HEK293 (cell line): ENCODE results near the gene ZNF714.

Experiments used
- CTCF ChIA-PET: fragments of 350-600 bp; formaldehyde crosslinking; extraction: SDS; loops from one replicate; lab custom pipeline; 2021; ENCODE audit warnings: antibody characterized with exemption; lab: Yijun Ruan, JAX
- POLR2A ChIA-PET: fragments of 300-600 bp; formaldehyde crosslinking; extraction: SDS; loops from one replicate; lab custom pipeline; 2020; ENCODE audit warnings: antibody characterized with exemption, inconsistent platforms; lab: Yijun Ruan, JAX
- H3K27ac ChIP-seq: fragments of 200-500 bp; sonication (Bioruptor generic); 2 replicates; pipeline ENCODE4 v1.5.1; 2014; ENCODE audit warnings: low read depth, low read length, control low read depth, inconsistent platforms; ENCODE audit errors: extremely low read depth
- H3K36me3 ChIP-seq, 2 experiments: fragments of 200-500 bp in 1 of 2; sonication (Bioruptor generic) in 1 of 2; 1 replicate in 1 of 2; 2 replicates in 1 of 2; pipeline ENCODE4 v1.5.1; 2014 to 2017; ENCODE audit warnings: inconsistent platforms in 2 of 2, low read length in 2 of 2; ENCODE audit not compliant: control insufficient read depth in 2 of 2, insufficient read depth in 1 of 2
- H3K4me1 ChIP-seq: fragments of 200-500 bp; sonication (Bioruptor generic); 2 replicates; pipeline ENCODE4 v1.5.1; 2014; ENCODE audit warnings: mild to moderate bottlenecking, low read length, inconsistent platforms; ENCODE audit not compliant: control insufficient read depth, insufficient read depth
- H3K4me3 ChIP-seq: 2 replicates; pipeline ENCODE4 v1.5.1; 2011; ENCODE audit warnings: low read depth, mild to moderate bottlenecking, control low read depth, low read length, moderate library complexity
- H3K9me3 ChIP-seq: fragments of 200-500 bp; sonication (Bioruptor generic); 2 replicates; pipeline ENCODE4 v1.5.1; 2014; ENCODE audit warnings: low read depth, low read length, inconsistent platforms; ENCODE audit not compliant: control insufficient read depth, insufficient read depth
- HOXD13 ChIP-seq: sonication (generic); formaldehyde crosslinking; IDR thresholded peaks from 2 replicates; pipeline ENCODE4 v1.8.0; 2022; ENCODE audit warnings: missing genetic modification reagents, borderline replicate concordance
- KLF10 ChIP-seq: fragments of 450-650 bp; IDR thresholded peaks from 2 replicates; pipeline ENCODE4 v1.5.1; 2018; ENCODE audit warnings: missing biosample characterization, mild to moderate bottlenecking, missing genetic modification characterization
- SETDB1 ChIP-seq: IDR thresholded peaks from one replicate; pipeline ENCODE4 v1.6.1; 2017; ENCODE audit warnings: mild to moderate bottlenecking, low read length, moderate library complexity, mixed read lengths; ENCODE audit not compliant: insufficient read length
- SP3 ChIP-seq: fragments of 450-650 bp; formaldehyde crosslinking; IDR thresholded peaks from 2 replicates; pipeline ENCODE4 v1.5.1; 2016; ENCODE audit warnings: missing biosample characterization, missing genetic modification characterization
- ZFP41 ChIP-seq: fragments of 450-650 bp; formaldehyde crosslinking; IDR thresholded peaks from 2 replicates; pipeline ENCODE4 v1.5.1; 2016; ENCODE audit warnings: missing biosample characterization, missing genetic modification characterization, borderline replicate concordance
- ZNF274 ChIP-seq, 2 experiments: fragments of 200-500 bp in 1 of 2; fragments of 450-650 bp in 1 of 2; sonication (Bioruptor generic) in 1 of 2; formaldehyde crosslinking in 1 of 2; IDR thresholded peaks; 2 replicates each; pipeline versions ENCODE4 v1.5.1 to v1.6.1; 2014 to 2016; ENCODE audit warnings: borderline replicate concordance in 1 of 2, inconsistent platforms in 1 of 2, low read length in 1 of 2, missing biosample characterization in 1 of 2, missing genetic modification characterization in 1 of 2
- ZNF335 ChIP-seq: fragments of 450-650 bp; formaldehyde crosslinking; conservative IDR thresholded peaks from 2 replicates; pipeline ENCODE4 v1.5.1; 2016; ENCODE audit warnings: missing biosample characterization, missing genetic modification characterization
- ZNF561 ChIP-seq: fragments of 450-650 bp; IDR thresholded peaks from 2 replicates; pipeline ENCODE4 v1.5.1; 2018; ENCODE audit warnings: missing biosample characterization, missing genetic modification characterization, borderline replicate concordance
- ZNF623 ChIP-seq: fragments of 450-650 bp; formaldehyde crosslinking; IDR thresholded peaks from 2 replicates; pipeline ENCODE4 v1.5.1; 2016; ENCODE audit warnings: missing biosample characterization, missing genetic modification characterization
- ZSCAN16 ChIP-seq: fragments of 450-650 bp; formaldehyde crosslinking; IDR thresholded peaks from 2 replicates; pipeline ENCODE4 v1.5.1; 2016; ENCODE audit warnings: missing biosample characterization, missing genetic modification characterization
- ZSCAN23 ChIP-seq: fragments of 450-650 bp; formaldehyde crosslinking; IDR thresholded peaks from 2 replicates; pipeline ENCODE4 v1.5.1; 2016; ENCODE audit warnings: missing biosample characterization, missing genetic modification characterization
- TF ChIP-seq, protein P1 (sequence below): fragments of 450-650 bp; formaldehyde crosslinking; IDR thresholded peaks from 2 replicates; pipeline ENCODE4 v1.5.1; 2016; ENCODE audit warnings: missing biosample characterization, missing genetic modification characterization
- TF ChIP-seq, protein P2 (sequence below): fragments of 450-650 bp; formaldehyde crosslinking; IDR thresholded peaks from 2 replicates; pipeline ENCODE4 v1.5.1; 2016; ENCODE audit warnings: missing biosample characterization, missing genetic modification characterization
- TF ChIP-seq, protein P3 (sequence below): fragments of 450-650 bp; formaldehyde crosslinking; IDR thresholded peaks from 2 replicates; pipeline ENCODE4; 2016; ENCODE audit warnings: missing biosample characterization, missing genetic modification characterization
- TF ChIP-seq, protein P4 (sequence below): fragments of 450-650 bp; formaldehyde crosslinking; IDR thresholded peaks from 2 replicates; pipeline ENCODE4 v1.5.1; 2016; ENCODE audit warnings: missing biosample characterization, missing genetic modification characterization
- TF ChIP-seq, protein P5 (sequence below): fragments of 450-650 bp; formaldehyde crosslinking; IDR thresholded peaks from 2 replicates; pipeline ENCODE4 v1.5.1; 2016; ENCODE audit warnings: missing biosample characterization, missing genetic modification characterization, low read depth

ZNF714 gene

DNA sequence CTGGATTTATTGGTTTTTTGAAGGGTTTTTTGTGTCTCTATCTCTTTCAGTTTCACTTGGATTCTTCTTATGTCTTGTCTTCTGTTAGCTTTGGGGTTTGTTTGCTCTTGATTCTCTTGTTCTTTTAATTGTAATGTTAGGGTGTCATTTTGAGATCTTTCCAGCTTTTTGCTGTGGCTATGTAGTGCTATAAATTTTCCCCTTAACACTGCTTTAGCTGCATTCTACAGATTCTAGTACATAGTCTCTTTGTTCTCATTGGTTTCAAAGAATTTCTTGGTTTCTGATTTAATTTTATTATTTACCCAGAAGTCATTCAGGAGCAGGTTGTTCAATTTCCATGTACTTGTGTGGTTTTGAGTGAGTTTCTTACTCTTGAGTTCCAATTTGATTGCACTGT lies 37.0 kb upstream of the ZNF714 start:
- Histone ChIP-seq H3K27ac (no peak overlapping the region), H3K4me1 (no peaks in the 10 kb centered on the region), H3K9me3 (no peaks in the 10 kb centered on the region), H3K4me3 (no peak overlapping the region), H3K36me3 (peaks cover 35 to 55% of the 10 kb centered on the region in 2 experiments)
- TF ChIP-seq ZNF335 (tag by site-specific recombination) = no peak
- TF ChIP-seq, protein P1, sequence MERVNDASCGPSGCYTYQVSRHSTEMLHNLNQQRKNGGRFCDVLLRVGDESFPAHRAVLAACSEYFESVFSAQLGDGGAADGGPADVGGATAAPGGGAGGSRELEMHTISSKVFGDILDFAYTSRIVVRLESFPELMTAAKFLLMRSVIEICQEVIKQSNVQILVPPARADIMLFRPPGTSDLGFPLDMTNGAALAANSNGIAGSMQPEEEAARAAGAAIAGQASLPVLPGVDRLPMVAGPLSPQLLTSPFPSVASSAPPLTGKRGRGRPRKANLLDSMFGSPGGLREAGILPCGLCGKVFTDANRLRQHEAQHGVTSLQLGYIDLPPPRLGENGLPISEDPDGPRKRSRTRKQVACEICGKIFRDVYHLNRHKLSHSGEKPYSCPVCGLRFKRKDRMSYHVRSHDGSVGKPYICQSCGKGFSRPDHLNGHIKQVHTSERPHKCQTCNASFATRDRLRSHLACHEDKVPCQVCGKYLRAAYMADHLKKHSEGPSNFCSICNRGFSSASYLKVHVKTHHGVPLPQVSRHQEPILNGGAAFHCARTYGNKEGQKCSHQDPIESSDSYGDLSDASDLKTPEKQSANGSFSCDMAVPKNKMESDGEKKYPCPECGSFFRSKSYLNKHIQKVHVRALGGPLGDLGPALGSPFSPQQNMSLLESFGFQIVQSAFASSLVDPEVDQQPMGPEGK (tag by site-specific recombination) = no peak
- no peak for TF ChIP-seq ZFP41 (tag by site-specific recombination)
- peak; percentile 50 for TF ChIP-seq SETDB1
- TF ChIP-seq ZNF623 = no peak
- ChIA-PET CTCF (interaction anchor here (0.5 kb wide), 1 partner anchor 205 kb away, joined by 4 read pairs; no protein-coding TSS in a partner anchor), POLR2A (no interaction called here)

DNA sequence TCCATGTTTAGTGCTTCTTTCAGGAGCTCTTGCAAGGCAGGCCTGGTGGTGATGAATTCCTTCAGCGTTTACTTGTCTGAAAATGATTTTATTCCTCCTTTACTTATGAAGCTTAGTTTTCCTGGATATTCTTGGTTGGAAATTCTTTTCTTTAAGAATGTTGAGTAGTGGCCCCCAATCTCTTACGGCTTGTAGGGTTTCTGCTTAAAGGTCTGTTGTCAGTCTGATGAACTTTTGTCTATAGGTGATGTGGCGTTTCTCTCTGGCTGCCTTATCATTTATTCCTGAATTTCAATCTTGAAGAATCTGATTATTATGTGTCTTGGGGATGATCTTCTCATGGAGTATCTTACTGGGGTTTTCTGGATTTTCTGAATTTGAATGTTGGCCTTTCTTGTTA lies 35.5 kb upstream of the ZNF714 start:
- H3K9me3 ChIP-seq = no peaks in the 10 kb centered on the region
- no peak overlapping the region for H3K27ac ChIP-seq
- peaks cover 33 to 55% of the 10 kb centered on the region in 2 experiments for H3K36me3 ChIP-seq
- ChIA-PET POLR2A (interaction anchor here (0.7 kb wide), 1 partner anchor 603 kb away, joined by 3 read pairs; no protein-coding TSS in a partner anchor), CTCF (interaction anchor here (1.3 kb wide), 1 partner anchor 9 kb away, joined by 4 read pairs; no protein-coding TSS in a partner anchor)
- no peaks in the 10 kb centered on the region for H3K4me1 ChIP-seq
- no peak overlapping the region for H3K4me3 ChIP-seq
- TF ChIP-seq, protein P2, sequence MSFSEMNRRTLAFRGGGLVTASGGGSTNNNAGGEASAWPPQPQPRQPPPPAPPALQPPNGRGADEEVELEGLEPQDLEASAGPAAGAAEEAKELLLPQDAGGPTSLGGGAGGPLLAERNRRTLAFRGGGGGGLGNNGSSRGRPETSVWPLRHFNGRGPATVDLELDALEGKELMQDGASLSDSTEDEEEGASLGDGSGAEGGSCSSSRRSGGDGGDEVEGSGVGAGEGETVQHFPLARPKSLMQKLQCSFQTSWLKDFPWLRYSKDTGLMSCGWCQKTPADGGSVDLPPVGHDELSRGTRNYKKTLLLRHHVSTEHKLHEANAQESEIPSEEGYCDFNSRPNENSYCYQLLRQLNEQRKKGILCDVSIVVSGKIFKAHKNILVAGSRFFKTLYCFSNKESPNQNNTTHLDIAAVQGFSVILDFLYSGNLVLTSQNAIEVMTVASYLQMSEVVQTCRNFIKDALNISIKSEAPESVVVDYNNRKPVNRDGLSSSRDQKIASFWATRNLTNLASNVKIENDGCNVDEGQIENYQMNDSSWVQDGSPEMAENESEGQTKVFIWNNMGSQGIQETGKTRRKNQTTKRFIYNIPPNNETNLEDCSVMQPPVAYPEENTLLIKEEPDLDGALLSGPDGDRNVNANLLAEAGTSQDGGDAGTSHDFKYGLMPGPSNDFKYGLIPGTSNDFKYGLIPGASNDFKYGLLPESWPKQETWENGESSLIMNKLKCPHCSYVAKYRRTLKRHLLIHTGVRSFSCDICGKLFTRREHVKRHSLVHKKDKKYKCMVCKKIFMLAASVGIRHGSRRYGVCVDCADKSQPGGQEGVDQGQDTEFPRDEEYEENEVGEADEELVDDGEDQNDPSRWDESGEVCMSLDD (tag by site-specific recombination) = no peak

DNA sequence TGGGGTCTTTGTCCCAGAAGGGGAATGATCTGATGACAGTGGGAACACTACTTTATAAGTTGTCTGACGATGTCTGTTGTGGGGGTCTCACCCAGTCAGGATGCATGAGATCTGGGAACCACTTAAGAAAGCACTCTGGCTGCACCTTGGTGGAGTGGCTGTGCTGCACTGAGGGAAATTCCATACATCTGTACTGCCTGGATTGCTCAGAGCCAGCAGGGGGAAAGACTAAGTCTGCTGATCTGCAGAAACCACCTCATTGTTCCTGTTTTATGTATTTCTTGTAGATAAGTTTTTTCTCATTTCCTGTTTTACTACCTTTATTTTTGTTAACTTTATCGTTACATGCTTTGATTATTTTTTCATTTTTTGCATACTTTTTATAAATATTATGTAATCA lies 34.3 kb upstream of the ZNF714 start:
- no peak overlapping the region for H3K27ac ChIP-seq
- no peaks in the 10 kb centered on the region for H3K9me3 ChIP-seq
- no peak overlapping the region for H3K4me3 ChIP-seq
- H3K36me3 ChIP-seq = peaks cover 34 to 54% of the 10 kb centered on the region in 2 experiments
- CTCF ChIA-PET = interaction anchor here (1.3 kb wide), 1 partner anchor 8 kb away, joined by 4 read pairs; no protein-coding TSS in a partner anchor
- no peaks in the 10 kb centered on the region for H3K4me1 ChIP-seq
- no peak for TF ChIP-seq ZSCAN23 (tag by site-specific recombination)
- no peak for TF ChIP-seq SP3 (tag by site-specific recombination)
- TF ChIP-seq KLF10 (tag by site-specific recombination) = no peak
- TF ChIP-seq, protein P3, sequence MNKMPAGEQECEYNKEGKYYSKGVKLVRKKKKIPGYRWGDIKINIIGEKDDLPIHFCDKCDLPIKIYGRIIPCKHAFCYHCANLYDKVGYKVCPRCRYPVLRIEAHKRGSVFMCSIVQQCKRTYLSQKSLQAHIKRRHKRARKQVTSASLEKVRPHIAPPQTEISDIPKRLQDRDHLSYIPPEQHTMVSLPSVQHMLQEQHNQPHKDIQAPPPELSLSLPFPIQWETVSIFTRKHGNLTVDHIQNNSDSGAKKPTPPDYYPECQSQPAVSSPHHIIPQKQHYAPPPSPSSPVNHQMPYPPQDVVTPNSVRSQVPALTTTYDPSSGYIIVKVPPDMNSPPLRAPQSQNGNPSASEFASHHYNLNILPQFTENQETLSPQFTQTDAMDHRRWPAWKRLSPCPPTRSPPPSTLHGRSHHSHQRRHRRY (tag by site-specific recombination) = no peak
- no peak for TF ChIP-seq HOXD13 (CRISPR knock-in tag)
- TF ChIP-seq, protein P4, sequence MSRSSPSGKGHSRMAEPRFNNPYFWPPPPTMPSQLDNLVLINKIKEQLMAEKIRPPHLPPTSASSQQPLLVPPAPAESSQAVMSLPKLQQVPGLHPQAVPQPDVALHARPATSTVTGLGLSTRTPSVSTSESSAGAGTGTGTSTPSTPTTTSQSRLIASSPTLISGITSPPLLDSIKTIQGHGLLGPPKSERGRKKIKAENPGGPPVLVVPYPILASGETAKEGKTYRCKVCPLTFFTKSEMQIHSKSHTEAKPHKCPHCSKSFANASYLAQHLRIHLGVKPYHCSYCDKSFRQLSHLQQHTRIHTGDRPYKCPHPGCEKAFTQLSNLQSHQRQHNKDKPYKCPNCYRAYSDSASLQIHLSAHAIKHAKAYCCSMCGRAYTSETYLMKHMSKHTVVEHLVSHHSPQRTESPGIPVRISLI (tag by site-specific recombination) = no peak
- TF ChIP-seq ZNF274 (IDR thresholded peaks at IDR 0.05; ENCODE audit: low read length) = no peak
- no peak for TF ChIP-seq ZNF274 (tag by site-specific recombination; IDR thresholded peaks at IDR 0.05; ENCODE audit: borderline replicate concordance)
- TF ChIP-seq, protein P5, sequence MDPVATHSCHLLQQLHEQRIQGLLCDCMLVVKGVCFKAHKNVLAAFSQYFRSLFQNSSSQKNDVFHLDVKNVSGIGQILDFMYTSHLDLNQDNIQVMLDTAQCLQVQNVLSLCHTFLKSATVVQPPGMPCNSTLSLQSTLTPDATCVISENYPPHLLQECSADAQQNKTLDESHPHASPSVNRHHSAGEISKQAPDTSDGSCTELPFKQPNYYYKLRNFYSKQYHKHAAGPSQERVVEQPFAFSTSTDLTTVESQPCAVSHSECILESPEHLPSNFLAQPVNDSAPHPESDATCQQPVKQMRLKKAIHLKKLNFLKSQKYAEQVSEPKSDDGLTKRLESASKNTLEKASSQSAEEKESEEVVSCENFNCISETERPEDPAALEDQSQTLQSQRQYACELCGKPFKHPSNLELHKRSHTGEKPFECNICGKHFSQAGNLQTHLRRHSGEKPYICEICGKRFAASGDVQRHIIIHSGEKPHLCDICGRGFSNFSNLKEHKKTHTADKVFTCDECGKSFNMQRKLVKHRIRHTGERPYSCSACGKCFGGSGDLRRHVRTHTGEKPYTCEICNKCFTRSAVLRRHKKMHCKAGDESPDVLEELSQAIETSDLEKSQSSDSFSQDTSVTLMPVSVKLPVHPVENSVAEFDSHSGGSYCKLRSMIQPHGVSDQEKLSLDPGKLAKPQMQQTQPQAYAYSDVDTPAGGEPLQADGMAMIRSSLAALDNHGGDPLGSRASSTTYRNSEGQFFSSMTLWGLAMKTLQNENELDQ (tag by site-specific recombination) = no peak
- TF ChIP-seq ZSCAN16 (tag by site-specific recombination) = no peak
- no peak for TF ChIP-seq ZNF561 (tag by site-specific recombination)
- POLR2A ChIA-PET = no interaction called here
